NOMO-1 (cell line): Measurements from ENCODE around the gene CEP41.

Experiments
- DNase-seq, 2 experiments: peaks; one replicate each; lab custom pipeline; 2025; ENCODE audit not compliant: unreplicated experiment in 2 of 2; lab: John Stamatoyannopoulos, UW

Gene CEP41

GRCh38 chr7:130421684-130422083 lies 19.1 kb downstream of the CEP41 start:
- DNase-seq, result no peak

GRCh38 chr7:130420943-130421578 lies 19.8 kb downstream of the CEP41 start:
- DNase-seq, result no peak

- DNase-seq, result no peak
Observed at GRCh38 chr7:130419658-130420057, 21.2 kb downstream of the CEP41 start.

GRCh38 chr7:130418306-130418705 lies 22.5 kb downstream of the CEP41 start:
- DNase-seq, result no peak

GRCh38 chr7:130417213-130417612 lies 23.6 kb downstream of the CEP41 start:
- DNase-seq, result no peak

GRCh38 chr7:130415006-130415405 lies 25.8 kb downstream of the CEP41 start:
- no peak for DNase-seq

GRCh38 chr7:130413201-130413600 lies 27.6 kb downstream of the CEP41 start:
- no peak for DNase-seq

GRCh38 chr7:130410868-130411541 lies 29.8 kb downstream of the CEP41 start:
- DNase-seq, result no peak

GRCh38 chr7:130409712-130410072 lies 31.1 kb downstream of the CEP41 start:
- no peak for DNase-seq

- no peak for DNase-seq
Observed at GRCh38 chr7:130409067-130409711, 31.6 kb downstream of the CEP41 start.

- no peak for DNase-seq
Observed at GRCh38 chr7:130405003-130405402, 35.8 kb downstream of the CEP41 start.

GRCh38 chr7:130401578-130401977 lies 39.2 kb downstream of the CEP41 start:
- no peak for DNase-seq

- no peak for DNase-seq
Observed at GRCh38 chr7:130401101-130401500, 39.7 kb downstream of the CEP41 start.

- no peak for DNase-seq
Observed at GRCh38 chr7:130400120-130400572, 40.7 kb downstream of the CEP41 start.

GRCh38 chr7:130398526-130399090 lies 42.2 kb downstream of the CEP41 start:
- no peak for DNase-seq

GRCh38 chr7:130397758-130398073 lies 43.1 kb downstream of the CEP41 start:
- no peak for DNase-seq

GRCh38 chr7:130397051-130397757 lies 43.6 kb downstream of the CEP41 start:
- no peak for DNase-seq

- DNase-seq, result no peak
Observed at GRCh38 chr7:130396109-130396508, 44.7 kb downstream of the CEP41 start.

- DNase-seq, result no peak
Observed at GRCh38 chr7:130395421-130395820, 45.4 kb downstream of the CEP41 start.

GRCh38 chr7:130394421-130395195 lies 46.2 kb downstream of the CEP41 start:
- DNase-seq, result no peak
